LoVo (cell line): ENCODE measurements around the gene ACOX3.
A peak's percentile ranks its signal among the peaks of the same experiment; 100 is the strongest.
"Not testable (repeated sequence)": the region's sequence is repeated elsewhere in the genome, so short reads cannot be mapped to it uniquely, and the experiment has no call there.

Experiments used
- DNase-seq: peaks from one replicate; pipeline ENCODE4 v3.0.0-alpha.2; 2016; ENCODE audit warnings: low spot score

Gene ACOX3

DNA sequence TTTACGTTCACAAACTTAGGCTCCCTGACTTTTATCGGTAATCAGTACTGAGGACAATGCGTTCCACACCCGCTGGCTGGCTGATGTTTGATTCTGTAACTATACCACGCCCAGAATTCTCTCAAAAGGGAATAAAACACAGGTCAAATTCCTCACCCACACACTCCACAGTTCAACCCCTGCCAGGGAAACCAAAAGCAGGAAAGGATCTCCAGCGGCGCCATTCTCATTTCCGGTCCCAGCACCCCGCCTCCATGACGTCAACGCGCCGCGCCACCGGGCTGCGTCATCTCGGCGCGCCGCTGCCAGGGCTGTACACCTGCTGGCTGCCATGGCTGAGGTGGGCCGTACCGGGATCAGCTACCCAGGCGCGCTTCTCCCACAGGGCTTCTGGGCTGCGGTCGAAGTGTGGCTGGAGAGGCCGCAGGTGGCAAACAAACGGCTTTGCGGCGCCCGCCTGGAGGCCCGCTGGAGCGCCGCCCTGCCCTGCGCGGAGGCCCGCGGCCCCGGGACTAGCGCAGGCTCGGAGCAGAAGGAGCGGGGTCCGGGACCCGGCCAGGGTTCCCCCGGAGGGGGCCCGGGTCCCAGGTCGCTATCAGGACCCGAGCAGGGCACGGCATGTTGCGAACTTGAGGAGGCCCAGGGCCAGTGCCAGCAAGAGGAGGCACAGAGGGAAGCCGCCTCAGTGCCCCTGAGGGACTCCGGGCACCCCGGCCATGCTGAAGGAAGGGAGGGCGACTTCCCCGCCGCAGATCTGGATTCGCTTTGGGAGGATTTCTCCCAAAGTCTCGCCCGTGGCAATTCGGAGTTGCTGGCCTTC, at the start of gene ACOX3, which contains the start of gene TRMT44:
Gene ACOX3, minus strand, starts transcription at position 232 of the 820 bp plus-strand sequence. CDS start 24,202 bp downstream, outside the sequence.
Gene TRMT44, plus strand, starts transcription at position 286 of the 820 bp plus-strand sequence. Its CDS starts 46 bp downstream, at position 332.
- peak; percentile 89 for DNase-seq

DNA sequence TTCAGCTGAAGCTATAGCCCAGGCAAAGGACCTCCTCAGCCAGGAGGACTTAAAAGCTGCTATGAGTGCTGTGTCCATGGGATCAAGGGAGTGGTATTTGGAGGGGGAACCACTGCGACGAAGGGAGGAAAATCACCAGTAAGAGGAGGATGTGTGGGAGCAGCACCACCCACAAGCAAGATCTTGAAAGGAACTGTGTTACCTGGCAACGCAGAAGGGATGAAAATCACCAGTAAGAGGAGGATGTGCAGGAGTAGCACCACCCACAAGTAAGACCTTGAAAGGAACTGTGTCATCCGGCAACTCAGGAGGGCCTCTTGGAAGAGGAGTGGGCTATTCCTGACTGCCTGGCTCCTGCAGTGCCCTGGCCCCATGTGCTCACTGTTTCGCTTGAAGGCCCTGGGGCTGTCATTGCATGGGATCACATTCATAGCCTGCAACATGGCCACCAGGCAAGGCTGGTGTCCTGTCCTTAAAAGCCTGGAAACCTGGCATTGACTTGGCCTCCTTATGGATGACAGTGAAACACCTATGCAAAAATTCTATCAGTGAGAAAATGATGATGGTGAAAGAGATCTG, 48.4 kb upstream of the ACOX3 start:
- no peak for DNase-seq

DNA sequence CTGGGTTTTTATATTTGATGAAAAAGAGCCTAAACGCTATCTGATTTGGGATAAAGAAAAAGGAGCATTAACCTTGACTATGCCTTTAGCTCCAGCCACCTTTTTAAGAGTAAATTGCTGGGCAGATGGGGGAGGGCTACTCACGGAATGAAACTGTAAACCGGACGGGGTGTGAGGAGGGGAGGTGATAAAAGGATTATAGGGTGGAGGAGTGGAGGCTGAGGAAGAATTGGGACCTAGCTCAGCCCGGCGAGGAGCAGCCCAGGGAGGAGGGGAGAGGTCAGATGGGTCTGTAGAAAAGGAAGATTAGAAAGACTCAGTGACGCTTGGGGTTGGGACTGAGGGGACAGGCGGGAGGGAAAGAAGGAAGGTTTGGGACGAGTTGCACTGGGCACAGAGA, 46.1 kb upstream of the ACOX3 start:
- DNase-seq, result not testable (repeated sequence)

DNA sequence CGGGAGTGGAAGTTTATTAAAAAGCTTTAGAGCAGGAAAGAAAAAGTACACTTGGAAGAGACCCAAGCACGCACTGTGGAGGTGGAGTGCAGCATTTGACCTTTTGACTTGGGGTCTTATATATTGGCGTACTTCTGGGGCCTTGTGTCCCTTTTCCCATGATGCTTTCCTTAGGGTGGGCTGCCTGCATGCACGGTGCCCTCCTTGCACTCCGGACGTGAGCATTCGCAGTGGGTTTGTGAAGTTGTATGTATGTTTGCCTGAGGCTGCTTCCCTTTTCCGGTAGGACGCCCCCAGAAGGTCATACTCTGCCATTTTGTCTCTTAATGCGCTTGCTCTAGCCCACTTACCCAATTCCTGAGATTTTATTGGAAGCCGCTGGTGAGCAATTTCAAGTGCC, 39.7 kb upstream of the ACOX3 start:
- no peak for DNase-seq

DNA sequence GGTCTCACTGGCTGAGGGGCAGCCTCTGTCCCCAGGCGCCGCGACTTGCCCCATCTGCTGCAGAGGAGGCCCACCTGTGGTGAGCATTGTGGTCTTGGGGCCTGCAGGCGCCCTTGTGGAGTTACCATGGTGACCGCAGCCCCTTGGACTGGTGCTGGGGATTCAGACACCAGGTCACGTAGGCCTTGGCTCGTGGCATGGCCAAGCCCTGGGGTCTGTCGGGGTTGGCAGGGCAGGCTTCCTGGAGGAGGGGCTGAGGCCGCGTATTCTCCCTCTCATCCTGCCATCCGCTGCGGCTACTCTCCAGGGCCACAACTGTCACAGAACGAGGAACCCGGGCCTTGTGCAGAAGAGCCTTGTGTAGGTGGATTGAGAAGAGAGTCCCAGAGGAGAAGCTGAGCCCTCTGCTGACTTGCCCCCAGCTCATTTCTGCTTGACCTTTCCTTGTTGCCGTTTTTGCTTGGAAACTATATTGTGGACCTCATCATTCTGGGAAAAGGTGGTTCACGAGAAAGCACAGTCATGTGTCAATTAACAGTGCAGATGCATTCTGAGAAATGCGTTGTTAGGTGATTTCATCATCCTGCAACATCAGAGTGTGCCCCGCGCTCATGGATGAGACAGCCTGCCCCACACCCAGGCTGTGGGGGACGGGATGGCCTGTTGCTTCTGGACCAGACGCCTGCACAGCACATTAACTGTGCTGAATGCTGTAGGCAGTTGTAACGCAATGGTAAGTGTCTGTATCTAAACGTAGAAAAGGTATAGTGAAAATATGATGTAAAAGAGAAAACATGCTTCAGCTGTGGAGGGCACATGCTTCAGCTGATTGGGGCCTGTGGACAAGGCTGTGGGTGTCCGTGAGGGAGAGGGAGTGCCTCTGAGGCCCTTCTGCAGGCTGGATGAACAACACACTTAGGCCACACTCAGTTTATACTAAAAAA, 38.5 kb upstream of the ACOX3 start:
- no peak for DNase-seq

DNA sequence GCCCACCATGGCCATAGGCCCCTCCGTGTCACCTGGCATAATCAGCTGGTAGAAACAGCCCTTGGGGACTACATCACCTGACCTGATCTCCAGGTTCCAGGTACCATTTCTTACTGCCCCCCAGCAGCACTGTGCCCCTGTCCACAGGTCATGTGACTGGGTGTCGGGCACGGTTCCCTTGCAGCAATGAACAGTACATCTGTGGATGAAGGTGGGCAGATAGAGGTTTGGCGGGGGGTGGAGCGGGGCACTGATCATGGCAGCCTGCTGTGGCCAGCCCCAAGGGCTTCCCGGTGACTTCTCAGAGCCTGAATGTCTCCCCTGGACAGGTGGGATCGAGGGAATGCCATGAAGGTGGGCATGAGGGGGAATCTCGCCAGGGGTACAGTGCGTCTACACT, 37.8 kb upstream of the ACOX3 start:
- DNase-seq, result no peak

DNA sequence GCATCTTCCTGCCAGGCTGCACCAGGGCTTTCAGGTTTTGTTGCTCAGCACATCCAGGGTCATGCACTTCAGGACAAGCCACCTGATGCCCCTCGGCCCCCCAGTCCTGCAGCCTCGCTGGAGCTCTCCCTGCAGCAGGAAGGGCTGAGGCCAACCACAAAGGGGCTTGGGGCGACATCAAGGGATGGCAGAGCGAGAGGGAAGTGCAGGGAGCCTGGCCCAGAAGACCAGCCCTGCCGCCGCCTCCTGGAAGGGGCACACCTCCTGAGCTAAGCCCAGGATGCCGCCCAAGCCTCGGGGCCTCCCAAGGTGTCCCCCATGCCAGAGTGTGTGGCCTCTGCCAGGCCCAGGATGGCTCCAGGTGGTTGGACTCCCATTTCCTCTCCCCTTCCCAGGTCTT, 37.2 kb upstream of the ACOX3 start:
- no peak for DNase-seq

DNA sequence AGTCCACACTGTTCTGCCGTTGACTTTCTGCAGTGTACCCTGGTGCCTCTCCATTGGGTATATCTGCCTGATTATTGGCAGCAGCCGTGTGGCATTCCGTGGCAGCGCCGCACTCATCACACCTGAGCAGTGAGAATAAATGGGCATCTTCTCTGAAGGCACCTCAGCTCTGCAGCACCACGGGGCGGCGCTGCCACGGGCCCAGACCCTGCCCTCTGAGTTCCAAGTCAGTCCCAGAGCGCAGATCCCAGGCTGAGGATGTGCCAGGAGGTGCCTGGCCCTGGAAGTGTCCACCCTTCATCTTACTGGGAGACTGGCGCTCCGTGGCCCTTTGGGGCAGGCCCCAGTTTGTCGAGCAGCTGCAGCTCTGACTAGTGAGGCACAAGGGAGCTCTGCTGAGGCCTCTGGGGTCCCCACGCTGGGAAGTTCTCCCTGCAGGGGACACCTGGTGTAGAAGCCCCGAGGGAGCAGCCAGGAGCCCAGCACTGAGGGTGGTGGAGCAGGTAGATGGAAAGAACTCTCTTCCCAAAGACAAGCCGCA, 36.6 kb upstream of the ACOX3 start:
- no peak for DNase-seq

DNA sequence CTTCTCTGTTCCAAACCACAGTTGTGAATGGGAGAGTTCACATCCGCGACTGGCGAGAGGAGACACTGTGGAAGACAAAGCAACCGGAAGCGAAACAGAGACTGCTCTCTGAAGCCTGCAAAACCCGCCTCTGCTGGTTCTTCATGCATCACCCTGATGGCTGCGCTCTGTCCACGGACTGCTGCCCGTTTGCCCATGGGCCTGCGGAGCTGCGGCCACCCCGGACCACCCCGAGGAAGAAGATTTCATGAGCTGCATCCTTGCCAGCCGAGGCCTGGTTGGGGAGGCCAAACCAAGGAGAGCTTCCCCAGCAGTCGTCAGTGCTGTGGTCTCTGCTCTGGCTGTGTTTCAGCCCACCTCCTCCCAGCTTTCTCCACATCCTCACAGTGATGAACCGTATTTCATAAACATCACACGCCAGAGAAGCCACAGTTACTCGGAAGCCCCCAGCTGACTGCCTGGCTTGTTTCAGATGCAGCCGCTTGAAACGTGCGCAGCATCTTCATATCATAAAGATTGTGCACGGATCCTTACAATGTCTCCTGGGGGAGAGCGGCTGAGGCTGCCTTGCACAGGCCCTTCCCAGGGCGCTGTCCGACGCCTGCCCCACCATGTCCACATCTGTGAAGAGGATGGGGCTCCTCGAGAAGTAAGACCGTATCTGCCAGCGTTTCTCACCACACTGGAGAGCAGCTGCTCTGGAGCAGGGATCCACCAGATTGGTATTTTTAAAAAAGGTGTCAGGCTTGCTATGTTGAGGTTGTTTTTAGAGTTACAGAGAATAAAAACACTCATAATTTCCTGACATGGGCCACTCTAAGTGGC, 35.4 kb upstream of the ACOX3 start:
- no peak for DNase-seq

DNA sequence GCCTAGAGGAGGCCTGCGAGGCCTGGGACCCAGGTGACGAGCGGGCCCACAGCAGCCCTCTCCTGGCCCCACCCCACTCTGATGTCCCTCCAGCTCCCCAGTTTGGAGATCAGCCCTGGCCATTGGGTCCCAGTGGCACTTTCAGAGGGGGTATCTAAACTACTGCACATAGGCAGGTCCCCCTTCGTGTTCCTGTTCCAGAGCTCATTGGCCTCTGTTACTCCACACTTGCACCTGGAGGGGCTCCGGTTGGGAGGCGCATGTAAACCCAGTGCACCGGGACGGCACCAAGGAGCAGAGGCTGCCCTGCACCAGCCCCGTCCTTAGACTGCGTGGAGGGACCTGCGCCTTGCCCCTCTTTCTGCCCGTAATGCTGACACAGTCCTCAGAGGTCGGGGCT, 34.3 kb upstream of the ACOX3 start:
- DNase-seq, result no peak

DNA sequence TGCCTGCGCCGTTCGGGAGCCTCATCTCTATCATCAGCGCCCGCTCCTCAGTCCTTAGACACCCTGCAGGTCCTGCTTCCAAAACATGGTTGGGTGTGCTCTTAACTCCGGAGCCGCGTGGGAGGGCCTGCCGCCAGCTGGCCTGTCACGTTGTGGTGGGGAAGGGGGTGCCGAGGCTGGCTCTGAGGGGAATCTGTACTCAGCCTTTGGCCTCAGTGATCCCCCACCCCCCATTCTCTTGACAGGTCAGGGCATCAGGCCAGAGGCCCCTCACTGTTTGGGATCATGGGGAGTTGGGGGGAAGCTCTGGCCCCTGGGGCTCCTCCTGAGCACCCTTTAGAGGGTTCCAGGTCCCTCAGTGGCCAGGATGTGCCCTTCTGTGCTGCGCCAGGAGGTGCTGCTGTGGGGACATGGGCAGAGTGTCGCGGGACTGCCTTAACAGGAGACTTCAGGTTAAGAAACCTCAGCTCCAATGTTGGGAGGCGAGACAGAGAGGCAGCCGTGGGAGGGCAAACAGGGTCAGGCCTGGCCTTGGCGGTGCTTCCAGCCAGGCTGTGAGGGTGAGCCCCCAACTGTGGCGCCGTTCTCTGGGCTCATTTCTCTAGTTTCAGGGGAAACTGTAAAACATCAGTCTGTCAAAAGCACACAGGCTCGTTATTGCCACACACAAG, 33.5 kb upstream of the ACOX3 start:
- no peak for DNase-seq

DNA sequence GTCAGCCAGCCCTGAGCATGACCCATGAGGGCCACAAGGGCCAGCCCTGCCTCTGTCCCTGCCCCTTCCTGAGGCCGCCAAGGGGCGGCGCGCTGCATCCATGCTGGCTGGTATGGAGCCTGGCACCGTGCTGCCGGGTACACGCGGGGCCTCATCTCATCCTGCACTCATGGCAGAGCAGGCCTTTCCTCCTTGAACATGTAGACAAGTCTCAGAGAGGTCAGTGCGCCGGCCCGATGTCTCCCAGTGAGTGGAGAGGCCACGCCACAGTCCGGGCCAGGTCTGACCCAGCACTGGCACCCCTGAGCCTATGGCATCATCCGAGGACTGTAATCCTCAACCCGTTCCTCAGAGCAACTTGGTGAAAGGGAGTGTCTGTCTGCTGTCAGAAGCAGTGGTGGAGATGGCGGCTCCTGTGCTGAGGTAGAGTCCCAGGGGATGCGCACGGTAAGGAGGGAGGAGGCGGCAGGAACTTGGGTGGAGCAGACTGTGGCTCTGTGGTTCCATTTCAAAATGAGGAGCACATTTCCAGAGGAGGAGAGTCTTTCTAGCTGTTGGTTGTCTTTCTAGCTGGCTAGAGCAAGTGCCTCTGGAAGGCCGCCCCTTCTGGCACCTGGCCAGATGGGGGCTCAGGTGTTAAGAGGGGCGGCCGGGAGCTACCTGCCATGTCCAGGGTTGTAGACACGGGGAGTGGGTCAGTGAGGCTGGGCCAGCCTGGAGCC, 32.8 kb upstream of the ACOX3 start:
- DNase-seq, result no peak

DNA sequence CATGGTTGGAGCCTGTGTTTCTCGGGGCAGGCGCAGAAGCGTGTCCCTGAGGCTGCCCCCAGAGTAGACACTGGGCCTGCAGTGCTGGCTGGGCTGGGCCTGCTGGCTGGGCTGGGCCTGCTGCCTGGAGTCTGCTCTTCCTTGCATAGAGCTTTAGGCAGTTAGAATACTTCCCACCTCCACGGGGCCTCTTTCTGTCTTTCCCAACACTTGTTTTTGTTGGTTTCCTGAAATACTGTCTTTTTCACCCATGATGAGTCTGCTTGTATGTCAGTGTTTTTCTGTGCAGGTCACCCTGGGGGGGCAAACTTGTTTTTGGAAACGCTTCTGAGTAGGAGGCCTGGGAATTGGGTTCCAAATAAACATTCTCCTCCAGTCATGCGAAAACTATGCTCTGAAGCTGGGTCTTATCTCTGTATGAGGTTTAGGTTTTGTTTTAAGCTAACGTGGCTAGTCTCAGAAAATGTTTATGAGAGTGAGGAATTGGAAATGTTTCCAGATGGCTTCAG, 32.2 kb upstream of the ACOX3 start:
- no peak for DNase-seq

DNA sequence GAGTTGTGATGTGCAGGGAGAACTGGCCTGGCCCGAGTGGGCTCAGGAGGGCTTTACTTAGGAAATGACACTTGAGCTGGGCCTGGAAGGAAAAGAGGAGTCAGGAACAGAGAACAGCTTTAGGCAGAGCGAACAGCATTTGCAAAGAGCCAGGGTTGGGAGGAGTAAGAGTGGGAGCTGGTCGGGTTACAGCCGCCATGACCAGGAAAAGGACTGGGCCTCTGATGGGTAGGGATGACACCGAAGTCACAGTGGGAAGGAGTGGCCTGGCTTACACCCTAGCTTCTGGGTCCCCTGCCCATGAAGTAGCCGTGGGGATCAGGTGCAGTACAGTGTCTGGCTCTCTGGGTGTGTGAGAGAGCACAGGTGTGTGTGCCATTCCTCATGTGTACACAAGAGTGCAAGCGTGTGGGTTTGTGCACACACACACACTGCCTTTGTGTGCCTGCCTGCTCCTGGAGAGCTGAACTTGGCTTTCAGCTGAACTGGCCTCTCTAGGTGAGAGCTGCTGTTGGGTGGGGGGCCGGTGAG, 31.7 kb upstream of the ACOX3 start:
- DNase-seq, result no peak

DNA sequence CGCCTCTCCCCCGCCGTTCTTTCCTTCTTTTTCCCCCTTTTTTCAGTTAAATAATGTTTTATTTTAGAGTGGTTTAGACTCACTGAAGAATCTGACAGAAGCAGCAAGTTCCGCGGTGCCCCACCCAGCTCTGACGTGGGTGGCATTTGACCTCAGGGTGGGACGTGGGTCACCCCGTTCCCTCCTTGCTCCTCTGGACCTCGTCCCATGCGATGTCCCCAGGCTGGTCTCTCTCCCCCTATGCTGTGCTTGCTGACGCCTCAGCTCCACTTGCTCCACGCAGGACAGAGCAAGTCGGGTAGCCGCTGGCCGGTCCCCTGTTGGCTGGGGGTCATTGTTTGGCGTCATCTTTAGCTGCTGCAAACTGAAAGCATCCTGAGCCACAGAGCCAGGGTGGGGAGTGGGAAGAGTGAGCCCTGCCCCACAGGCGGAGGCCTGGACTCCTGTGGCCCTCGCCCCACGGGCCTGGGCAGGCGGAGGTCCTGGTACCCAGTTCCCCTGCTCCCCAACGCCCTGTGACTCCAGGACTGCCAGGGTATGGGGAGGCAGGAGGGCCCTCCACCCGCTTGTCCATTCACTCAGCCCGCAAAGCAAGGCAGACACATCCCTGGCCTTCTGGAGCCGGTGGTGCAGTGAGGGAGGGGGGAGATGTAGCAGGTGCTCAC, 30.8 kb upstream of the ACOX3 start:
- no peak for DNase-seq

DNA sequence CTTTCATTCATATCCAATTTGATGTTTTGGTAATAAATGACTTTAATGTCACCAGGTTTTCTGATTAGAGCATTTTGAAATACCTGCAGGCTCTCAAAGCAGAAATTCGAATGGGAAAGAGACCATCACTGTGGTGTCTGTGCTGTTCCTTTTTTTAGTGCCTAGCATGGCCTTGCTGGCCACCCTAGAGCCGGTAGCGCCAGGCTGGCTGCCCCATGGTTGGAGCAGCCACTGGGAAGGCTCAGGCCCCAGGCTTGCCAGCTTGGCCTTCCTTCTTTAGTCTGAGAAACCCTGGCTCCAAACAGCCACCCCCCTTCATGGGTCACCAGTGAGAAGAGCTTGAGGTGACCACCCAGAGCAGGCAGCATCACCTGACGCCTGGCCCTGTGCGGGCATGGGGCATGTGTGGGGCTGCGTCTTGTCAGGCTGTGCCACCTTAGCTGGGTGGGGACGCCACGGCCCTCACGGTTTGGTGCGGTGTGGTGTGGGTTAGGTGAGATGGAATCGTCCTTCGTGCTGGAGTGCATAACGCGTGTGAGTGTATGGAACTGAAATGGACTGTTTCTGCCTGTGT, 30.0 kb upstream of the ACOX3 start:
- no peak for DNase-seq

DNA sequence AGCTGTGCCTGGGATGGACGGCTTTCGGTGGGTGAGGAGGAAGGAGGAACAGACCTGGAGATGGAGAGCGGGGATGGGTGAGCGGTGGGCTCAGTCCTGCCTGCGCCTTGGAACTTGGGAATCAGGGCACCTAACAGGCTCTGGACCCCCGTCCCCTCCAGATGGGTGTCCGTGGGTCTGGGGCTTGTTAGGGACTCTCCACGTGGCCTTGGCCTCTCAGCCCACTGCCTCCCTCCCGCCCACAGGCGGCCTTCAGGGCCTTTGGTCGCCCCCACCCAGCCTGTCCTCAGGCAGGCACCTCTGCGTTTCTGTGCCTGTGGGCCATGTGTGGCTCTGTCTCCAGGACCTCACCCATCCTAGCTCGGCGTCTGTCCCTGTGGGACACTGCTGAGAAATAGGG, 29.0 kb upstream of the ACOX3 start:
- no peak for DNase-seq

DNA sequence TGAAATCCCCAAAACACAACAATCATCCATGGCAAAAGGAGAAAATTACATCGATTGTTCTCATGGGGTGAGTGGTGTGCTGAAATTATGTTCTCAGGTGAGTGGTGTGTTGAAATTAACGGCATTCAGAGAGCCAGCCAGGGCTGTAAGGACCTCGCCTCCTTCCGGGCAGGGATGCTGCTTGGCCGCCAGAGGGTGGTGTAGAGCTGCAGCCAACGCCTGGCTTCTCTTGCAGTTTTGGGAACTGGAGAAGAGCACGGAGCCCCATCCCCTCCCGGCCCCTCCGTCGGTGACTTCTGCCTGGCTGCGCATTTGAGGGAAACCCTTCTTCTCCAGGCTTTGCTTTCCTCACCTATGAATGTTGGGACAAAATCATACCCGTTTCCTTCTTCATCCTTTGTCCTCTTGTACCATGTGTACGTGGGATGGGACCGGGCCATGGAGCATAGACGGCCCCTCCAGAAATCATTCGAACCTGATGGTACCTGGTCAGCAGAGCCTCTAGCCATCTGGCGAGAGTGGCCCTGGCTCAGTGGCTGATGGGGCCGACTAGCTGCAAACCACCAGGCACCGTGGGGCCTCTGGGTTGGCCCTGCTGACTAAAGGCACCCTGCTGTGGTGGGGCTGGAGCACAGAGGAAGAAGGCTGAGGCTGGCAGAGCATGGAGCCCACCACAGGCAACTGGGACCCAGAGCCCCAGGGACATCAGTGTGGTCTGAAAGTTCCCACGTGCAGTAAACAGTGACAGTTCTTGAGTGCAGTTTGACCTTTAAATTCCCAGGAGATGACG, 28.4 kb upstream of the ACOX3 start:
- DNase-seq, result peak; percentile 36
